Right atrium auricular region (tissue), 2 donors: ENCODE results near the gene AZU1. TPM values are rescaled to one million over a fixed set of nuclear protein-coding genes. Genes with fewer than 3 reads are reported as not detected.
A peak's percentile ranks its signal among the peaks of the same experiment; 100 is the strongest.

Experiments
- DNase-seq: peaks from one replicate; pipeline ENCODE4 v3.0.0-alpha.2; 2019; ENCODE audit warnings: low spot score
- H3K27ac ChIP-seq, 2 donors: fragments of 200-600 bp; sonication (generic); 1 replicate in 1 of 2; 2 replicates in 1 of 2; pipeline ENCODE4 v1.5.1; 2016 to 2019
- H3K27me3 ChIP-seq, 2 donors: fragments of 200-600 bp; sonication (generic); one replicate each; pipeline versions ENCODE4 v1.5.1 to v1.6.0; 2017 to 2019
- H3K36me3 ChIP-seq: fragments of 200-600 bp; sonication (generic); one replicate; pipeline ENCODE4 v1.5.1; 2016
- H3K4me1 ChIP-seq, 2 donors: fragments of 200-600 bp; sonication (generic); one replicate each; pipeline versions ENCODE4 v1.5.1 to v1.6.0; 2017 to 2019
- H3K4me3 ChIP-seq, 2 donors: fragments of 200-600 bp; sonication (generic); 1 replicate in 1 of 2; 2 replicates in 1 of 2; pipeline ENCODE4 v1.5.1; 2017 to 2019; ENCODE audit warnings: mild to moderate bottlenecking in 1 of 2, moderate library complexity in 1 of 2
- H3K9me3 ChIP-seq, 2 donors: fragments of 200-600 bp; sonication (generic); one replicate each; pipeline ENCODE4 v1.5.1; 2019
- CTCF ChIP-seq, 2 donors: fragments of 200-600 bp; sonication (generic); IDR thresholded peaks; one replicate each; pipeline ENCODE4 v1.5.1; 2019; ENCODE audit warnings: antibody characterized with exemption in 2 of 2
- total RNA-seq, 2 donors: library from RNA; depleted of rRNA; stranded (reverse); fragments of >200 nt; gene quantifications; one replicate each; pipeline ENCODE4 v1.1.0, GENCODE V29; 2016

The AZU1 gene
- total RNA-seq, 2 donors from 2014 or later, result not detected

- Histone ChIP-seq H3K4me3 (peak overlapping the region in 1 of 2 donors; percentile 14), H3K36me3 (no peaks in the 10 kb centered on the region), H3K4me1 (peaks cover 0 to 50% of the 10 kb centered on the region in 2 donors), H3K27ac (peak overlapping the region; percentile 33 to 37), H3K9me3 (no peaks in the 10 kb centered on the region), H3K27me3 (no peaks in the 10 kb centered on the region)
- no peak for TF ChIP-seq CTCF (IDR thresholded peaks at IDR 0.05)
- no peak for DNase-seq
Measured at GRCh38 chr19:789701-790060, 38.0 kb upstream of the AZU1 start.

GRCh38 chr19:791007-791566 lies 36.5 kb upstream of the AZU1 start:
- peaks cover 0 to 61% of the 10 kb centered on the region in 2 donors for H3K4me1 ChIP-seq
- no peak overlapping the region for H3K4me3 ChIP-seq
- TF ChIP-seq CTCF (IDR thresholded peaks at IDR 0.05), result no peak
- peak overlapping the region in 1 of 2 donors; percentile 12 for H3K27ac ChIP-seq
- no peak for DNase-seq
- H3K9me3 ChIP-seq, result no peaks in the 10 kb centered on the region
- H3K27me3 ChIP-seq, result no peaks in the 10 kb centered on the region
- H3K36me3 ChIP-seq, result no peaks in the 10 kb centered on the region

- no peaks in the 10 kb centered on the region for H3K27me3 ChIP-seq
- TF ChIP-seq CTCF (IDR thresholded peaks at IDR 0.05), result no peak
- no peak overlapping the region for H3K4me3 ChIP-seq
- DNase-seq, result no peak
- H3K36me3 ChIP-seq, result no peaks in the 10 kb centered on the region
- no peaks in the 10 kb centered on the region for H3K9me3 ChIP-seq
- H3K27ac ChIP-seq, result peak overlapping the region; percentile 38 to 60
- peaks cover 0 to 66% of the 10 kb centered on the region in 2 donors for H3K4me1 ChIP-seq
Measured at GRCh38 chr19:791567-792305, 35.9 kb upstream of the AZU1 start.

- Histone ChIP-seq H3K4me1 (peaks cover 0 to 66% of the 10 kb centered on the region in 2 donors), H3K27me3 (no peaks in the 10 kb centered on the region), H3K36me3 (no peaks in the 10 kb centered on the region), H3K4me3 (no peak overlapping the region), H3K9me3 (no peaks in the 10 kb centered on the region), H3K27ac (peak overlapping the region; percentile 38 to 60)
- no peak for TF ChIP-seq CTCF (IDR thresholded peaks at IDR 0.05)
- DNase-seq, result no peak
Measured at GRCh38 chr19:792306-792885, 35.2 kb upstream of the AZU1 start.

- TF ChIP-seq CTCF (IDR thresholded peaks at IDR 0.05), result no peak
- H3K27me3 ChIP-seq, result no peaks in the 10 kb centered on the region
- no peaks in the 10 kb centered on the region for H3K9me3 ChIP-seq
- DNase-seq, result no peak
- no peak overlapping the region for H3K27ac ChIP-seq
- no peak overlapping the region for H3K4me3 ChIP-seq
- peaks cover 0 to 57% of the 10 kb centered on the region in 2 donors for H3K4me1 ChIP-seq
- peaks cover 9% of the 10 kb centered on the region for H3K36me3 ChIP-seq
Measured at GRCh38 chr19:793806-794205, 33.8 kb upstream of the AZU1 start.
